NCI-H2196 (cell line): Measurements from ENCODE around the gene ISCA2.
"Not testable (repeated sequence)": the region's sequence is repeated elsewhere in the genome, so short reads cannot be mapped to it uniquely, and the experiment has no call there.

Source experiments
- DNase-seq: peaks from one replicate; lab custom pipeline; 2025; ENCODE audit not compliant: unreplicated experiment; lab: John Stamatoyannopoulos, UW

ISCA2 gene

DNA sequence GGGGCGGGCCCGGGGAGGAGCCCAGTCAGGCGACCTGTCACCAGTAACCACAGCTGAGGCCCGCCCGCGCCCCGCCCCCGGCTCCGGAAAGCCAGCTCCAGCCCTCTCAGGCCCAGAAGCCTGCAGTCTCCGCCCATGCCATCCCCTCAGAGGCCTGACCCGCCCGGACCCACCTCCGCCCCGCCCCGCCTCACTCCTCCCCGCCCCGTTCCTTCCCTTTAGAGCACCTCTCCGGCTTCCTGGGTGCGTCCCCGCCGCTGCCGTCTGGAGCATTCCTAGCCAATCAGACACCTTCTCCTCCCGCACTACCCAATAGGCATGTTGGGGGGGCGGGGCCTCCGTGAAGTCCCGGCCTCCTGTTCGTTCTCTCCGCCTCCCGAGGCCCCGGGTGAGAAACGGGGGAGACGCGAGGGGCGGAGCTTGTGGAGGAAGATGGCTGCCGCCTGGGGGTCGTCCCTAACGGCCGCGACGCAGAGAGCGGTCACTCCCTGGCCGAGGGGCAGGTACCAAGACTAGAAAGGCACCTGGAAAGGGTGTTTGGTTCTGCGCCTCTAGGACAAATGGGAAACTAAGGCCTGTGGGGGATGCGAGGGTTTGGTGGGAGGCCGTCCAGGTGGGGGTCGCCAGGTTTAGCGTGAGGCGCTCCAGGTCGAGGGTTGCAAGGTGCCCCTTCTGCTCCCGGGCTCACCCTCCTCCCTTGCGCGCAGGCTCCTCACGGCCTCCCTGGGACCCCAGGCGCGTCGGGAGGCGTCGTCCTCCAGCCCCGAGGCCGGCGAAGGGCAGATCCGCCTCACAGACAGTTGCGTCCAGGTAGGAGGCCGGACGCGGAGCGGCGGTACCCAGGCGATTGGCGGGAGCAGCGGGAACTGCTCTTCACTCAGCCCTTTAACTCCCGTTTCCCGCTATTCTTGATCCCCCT is at the start of gene ISCA2:
Gene ISCA2 (plus strand): TSS at position 423 of the 919 bp plus-strand sequence. CDS start 10 bp downstream, at position 433.
- peak; percentile 99 for DNase-seq

DNA sequence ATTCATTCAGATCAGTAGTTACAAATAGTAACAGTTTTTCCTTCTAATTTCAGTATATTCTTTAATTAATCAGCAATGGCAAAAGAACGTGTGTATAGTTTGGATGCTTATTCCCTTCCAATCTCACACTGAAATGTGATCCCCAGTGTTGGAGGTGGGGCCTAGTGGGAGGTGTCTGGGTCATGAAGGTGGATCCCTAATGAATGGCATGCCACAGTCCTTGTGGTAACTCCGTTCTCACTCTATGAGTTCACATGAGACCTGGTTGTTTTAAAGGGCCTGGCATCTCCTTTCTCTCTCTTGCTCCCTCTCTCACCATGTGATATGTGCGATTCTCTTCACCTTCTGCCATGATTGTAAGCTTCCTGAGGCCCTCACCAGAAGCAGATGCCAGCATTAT is 48.7 kb upstream of the ISCA2 start:
- no peak for DNase-seq

GRCh38 chr14:74454397-74454796 is 39.2 kb upstream of the ISCA2 start:
- not testable (repeated sequence) for DNase-seq

DNA sequence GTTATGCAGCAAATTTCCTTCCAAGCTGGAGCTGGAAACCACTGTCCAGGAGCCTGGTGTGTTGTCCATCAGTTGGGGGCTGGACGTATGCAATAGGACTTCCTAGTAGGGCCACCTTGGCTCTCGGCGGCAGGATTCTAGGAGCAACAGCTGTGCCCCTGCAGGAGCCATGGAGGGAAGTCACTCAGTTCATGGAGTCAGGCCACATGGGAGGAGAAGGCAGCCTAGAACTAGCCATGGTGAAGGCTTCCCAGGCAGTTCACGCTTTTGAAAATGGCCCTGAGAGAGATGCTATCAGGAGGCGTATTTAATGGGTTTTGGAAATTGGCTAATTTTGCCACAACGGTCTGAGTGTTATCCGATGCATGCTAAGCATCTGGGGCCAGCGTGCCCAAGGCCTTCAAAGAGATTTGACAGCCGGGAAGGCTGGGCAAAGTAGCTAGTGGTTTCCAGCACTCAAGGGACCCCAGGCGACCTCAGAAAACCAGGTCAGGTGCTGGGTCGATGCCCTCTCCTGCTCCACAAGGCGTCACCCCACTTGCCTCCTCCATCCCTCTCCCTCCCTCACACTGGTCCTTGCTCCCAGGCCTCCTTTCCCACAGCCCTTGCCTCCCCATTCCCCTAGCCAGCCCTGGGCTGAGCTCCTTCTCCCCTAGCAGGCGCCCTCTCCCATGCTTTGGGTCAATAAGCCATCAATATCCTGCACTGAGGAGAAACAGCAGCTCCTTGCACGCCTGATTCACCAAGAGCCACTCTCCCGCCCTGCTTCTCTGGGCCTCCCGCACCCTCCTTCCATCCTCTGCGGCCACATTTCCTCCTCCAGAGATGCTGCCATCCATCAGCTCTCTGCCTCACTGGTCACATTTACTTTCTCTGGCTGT is 36.6 kb upstream of the ISCA2 start:
- DNase-seq, result no peak

- no peak for DNase-seq
Observed at GRCh38 chr14:74457565-74457895, 36.0 kb upstream of the ISCA2 start.

GRCh38 chr14:74459289-74459946 is 34.1 kb upstream of the ISCA2 start:
- no peak for DNase-seq

GRCh38 chr14:74459976-74460375 is 33.6 kb upstream of the ISCA2 start:
- DNase-seq, result no peak

DNA sequence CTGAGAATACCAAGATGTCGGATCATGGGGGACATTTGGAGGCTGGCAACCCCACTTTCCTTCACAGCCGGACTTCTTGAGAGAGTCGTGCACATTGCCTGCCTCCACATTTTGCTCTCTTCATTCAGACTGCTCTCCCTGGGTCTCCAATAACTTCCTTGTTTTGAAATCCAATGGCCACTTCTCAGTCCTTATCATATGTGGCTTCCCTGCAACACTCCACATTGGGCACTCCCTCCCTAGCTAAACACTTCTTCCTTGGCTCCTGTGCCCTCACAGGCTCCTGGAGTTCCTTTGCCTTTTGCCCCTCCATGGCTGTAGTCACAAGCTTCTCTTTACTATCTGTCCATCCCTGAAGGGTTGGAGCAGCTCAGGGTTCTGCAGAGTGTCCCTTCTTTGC is 30.6 kb upstream of the ISCA2 start:
- no peak for DNase-seq

- DNase-seq, result no peak
Observed at GRCh38 chr14:74463697-74464096, 29.9 kb upstream of the ISCA2 start.

DNA sequence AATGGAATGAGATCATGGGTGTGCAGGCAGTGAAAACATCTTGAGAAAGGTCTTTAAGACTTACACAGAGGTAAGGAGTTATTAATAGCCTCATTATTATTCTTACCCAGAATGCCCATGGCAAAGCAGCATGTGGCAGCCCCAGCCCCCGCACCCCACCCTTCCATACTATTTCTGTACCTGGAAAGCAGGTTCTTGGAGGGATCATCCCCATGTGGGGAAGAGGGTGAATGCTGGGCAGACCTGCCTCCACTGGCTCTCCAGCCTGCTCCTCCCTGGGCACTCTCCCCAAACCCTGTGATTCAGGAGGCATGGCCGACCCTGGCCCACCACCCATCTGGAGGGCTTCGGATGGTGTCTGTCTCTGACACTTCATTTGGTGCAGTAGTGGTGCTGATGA is 28.8 kb upstream of the ISCA2 start:
- no peak for DNase-seq

GRCh38 chr14:74465335-74465734 is 28.2 kb upstream of the ISCA2 start:
- DNase-seq, result no peak

DNA sequence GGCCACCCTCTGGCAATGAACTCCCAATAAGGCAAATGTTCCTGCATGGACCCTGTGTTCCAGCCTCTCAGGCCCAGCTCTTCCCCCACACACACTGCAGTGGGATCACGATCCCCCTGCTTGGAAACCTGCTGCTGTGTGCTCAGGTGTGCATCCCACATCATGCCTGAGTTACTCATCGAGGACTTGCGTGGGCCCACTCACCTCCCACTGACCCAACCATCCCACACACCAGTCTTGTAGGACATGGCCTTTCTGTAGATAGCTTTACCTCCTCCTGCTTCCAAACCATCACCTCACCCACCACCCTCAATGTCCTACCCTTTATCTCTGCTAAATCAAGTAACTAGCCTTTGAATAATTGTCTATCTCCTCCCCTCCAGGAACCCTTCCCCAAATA is 25.1 kb upstream of the ISCA2 start:
- DNase-seq, result no peak

DNA sequence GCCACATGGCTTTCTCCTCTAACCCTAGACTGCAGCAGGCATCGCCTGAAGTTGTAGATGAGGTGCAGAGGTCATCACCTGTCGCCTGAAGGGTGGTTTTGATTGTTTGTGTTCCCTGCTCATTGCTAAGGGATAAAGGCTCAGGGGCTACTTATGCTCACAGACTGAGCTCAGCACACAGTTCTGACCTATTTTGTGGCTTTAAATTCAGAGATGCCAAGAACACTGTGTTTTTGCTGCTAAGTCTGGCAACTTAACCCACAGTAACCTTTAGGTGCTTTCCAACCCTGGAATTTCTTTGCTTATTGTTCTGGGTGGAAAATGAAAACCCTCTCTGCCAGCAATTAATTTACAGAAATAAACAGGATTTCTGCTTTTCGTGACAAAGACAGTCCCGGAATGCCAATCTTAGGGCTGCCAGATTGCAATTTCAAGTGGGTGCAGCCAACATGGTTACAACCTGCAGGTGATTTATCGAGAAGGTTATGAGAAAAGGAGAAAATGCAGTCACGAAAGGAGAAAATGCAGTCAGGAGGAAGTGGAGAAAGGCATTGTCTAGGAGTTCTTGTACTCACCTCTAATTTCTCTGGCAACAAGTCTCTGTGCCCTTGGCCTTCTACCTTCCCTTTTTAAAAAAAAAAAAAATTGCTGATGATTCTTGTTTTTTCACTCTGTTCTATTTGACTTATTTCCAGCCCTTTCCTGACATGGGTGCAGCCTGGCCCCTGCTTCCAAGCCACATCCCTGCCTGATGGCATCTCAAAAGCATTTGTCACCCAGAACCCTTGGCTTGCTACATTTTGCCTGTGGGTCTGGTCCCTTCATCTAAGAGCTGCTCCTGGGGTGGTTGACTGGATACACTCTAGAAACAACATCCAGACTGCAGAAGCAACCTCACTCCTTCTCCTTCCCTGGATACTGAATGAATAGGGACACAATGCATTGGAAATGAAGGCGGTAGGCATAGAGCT is 23.7 kb upstream of the ISCA2 start:
- no peak for DNase-seq

DNA sequence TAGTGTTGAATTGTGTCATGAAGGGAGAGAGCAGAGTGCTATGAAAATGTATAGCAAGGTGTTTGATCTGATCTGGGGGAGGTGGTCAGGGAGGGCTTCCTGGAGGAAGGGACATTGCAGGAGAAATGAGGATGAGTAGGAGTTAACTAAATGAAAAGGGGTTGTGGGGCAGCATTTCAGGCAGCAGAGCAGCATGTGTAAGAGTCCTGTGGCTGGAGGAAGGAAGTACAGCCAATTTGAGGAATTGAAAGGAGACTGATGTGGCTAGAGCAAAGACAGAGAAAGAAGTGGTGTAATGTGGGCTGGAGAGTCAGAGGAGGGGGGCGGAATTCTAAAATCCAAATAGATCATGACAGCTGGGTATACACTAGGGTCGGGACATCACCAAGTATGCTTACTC is 21.0 kb upstream of the ISCA2 start:
- DNase-seq, result no peak

DNA sequence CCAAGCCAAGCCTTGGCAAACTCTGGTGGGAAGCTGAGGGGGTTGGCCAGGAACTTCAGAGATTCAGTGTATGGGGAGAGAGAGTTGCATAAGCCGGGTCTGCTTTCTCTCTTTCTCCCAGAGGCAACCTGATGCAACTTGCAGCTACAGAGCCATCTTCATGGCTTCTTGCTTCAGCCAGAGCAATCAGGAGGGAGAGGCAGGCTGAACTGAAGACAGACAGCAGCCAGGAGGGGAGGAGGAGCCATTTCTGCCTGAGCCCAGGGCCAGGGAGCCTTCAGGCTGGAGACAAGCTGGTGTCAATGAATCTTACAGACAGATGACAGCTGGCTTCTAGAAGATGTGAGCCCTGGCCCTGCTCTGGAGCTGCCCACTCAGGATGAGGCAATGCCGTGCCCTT is 19.2 kb upstream of the ISCA2 start:
- DNase-seq, result no peak

GRCh38 chr14:74475678-74476077 is 17.9 kb upstream of the ISCA2 start:
- no peak for DNase-seq

DNA sequence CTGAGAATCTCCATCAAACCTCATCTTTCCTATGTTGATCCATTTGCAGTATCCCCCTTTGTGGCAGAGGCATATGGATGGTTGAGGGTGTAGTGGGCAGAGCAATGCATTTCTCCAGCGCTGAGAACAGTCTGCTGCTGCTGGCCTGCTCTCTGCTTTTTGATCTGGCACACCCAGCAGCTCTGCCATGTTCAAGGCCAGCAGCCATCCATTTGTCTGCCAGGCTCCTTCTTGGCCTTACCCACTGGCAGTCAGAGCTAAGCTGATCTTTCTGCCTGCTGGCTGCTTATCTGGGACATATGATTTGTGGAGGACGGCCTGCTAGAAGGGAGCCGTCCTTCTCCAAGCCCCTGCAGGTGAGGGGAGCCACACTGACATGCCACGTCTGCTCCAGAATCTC is 17.5 kb upstream of the ISCA2 start:
- no peak for DNase-seq

GRCh38 chr14:74476607-74477006 is 17.0 kb upstream of the ISCA2 start:
- no peak for DNase-seq

GRCh38 chr14:74478996-74479635 is 14.4 kb upstream of the ISCA2 start:
- no peak for DNase-seq

DNA sequence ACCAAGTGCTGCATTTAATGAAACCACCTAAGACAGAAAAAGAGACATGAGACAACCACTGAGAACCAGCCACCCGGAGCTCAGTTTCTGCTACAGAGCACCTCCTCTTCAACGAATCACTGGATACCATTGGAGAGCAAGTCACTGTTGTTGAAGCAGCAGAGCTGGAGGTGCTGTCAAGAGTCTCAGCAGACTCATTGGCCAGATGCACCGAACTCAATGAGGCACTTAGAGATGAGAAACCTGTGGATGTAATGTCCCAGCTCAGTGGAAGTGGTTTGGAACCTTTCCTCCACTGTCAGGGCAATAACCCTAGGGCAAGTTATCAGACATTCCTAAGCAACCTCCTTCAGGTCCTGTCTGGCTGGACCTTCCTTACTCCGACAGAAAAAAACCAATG is 13.5 kb upstream of the ISCA2 start:
- no peak for DNase-seq
